OCI-LY7 (cell line): ENCODE measurements around the gene CFAP54. TPM values are rescaled to one million over a fixed set of nuclear protein-coding genes. Genes with fewer than 3 reads are reported as not detected.
"Not testable (repeated sequence)": the region's sequence is repeated elsewhere in the genome, so short reads cannot be mapped to it uniquely, and the experiment has no call there.

ENCODE experiments used
- BruUV-seq: library from RNA; stranded (reverse); fragments of 400-500 nt; replicated peaks from 2 replicates; lab custom pipeline; 2021; lab: Mats Ljungman, UMichigan
- CTCF ChIA-PET: fragments of 300-600 bp; sonication (Branson Sonifier 250); formaldehyde crosslinking; loops from one replicate; lab custom pipeline; 2022; ENCODE audit warnings: antibody characterized with exemption; ENCODE audit not compliant: unreplicated experiment; lab: Charles Lee
- POLR2A ChIA-PET: fragments of 300-600 bp; sonication (Branson Sonifier 250); formaldehyde crosslinking; loops from one replicate; lab custom pipeline; 2022; ENCODE audit warnings: antibody characterized with exemption; lab: Charles Lee
- DNase-seq: peaks from one replicate; pipeline ENCODE4 v3.0.0-alpha.2; 2015; ENCODE audit warnings: low spot score
- H2AFZ ChIP-seq: fragments of 200-600 bp; sonication (generic), shearing (Covaris generic); 2 replicates; pipeline ENCODE4 v1.6.1; 2014; ENCODE audit warnings: mild to moderate bottlenecking, antibody characterized with exemption, low read length, moderate library complexity
- H3K27ac ChIP-seq: fragments of 200-600 bp; sonication (generic); 2 replicates; pipeline ENCODE4 v1.5.1; 2014; ENCODE audit warnings: mixed run types, low read depth, mild to moderate bottlenecking, moderate library complexity, low read length, inconsistent platforms; ENCODE audit not compliant: poor library complexity, severe bottlenecking
- H3K36me3 ChIP-seq: fragments of 200-600 bp; sonication (generic); 2 replicates; pipeline ENCODE4 v1.6.1; 2014; ENCODE audit warnings: mild to moderate bottlenecking, antibody characterized with exemption, low read length, moderate library complexity, mixed read lengths; ENCODE audit not compliant: insufficient read depth
- H3K4me1 ChIP-seq: fragments of 200-600 bp; sonication (generic); 2 replicates; pipeline ENCODE4 v1.5.1; 2014; ENCODE audit warnings: mild to moderate bottlenecking, low read length; ENCODE audit not compliant: insufficient read depth, poor library complexity, severe bottlenecking
- H3K4me2 ChIP-seq: fragments of 200-600 bp; sonication (generic); 2 replicates; pipeline ENCODE4 v1.6.1; 2014; ENCODE audit warnings: mild to moderate bottlenecking, low read length
- H3K4me3 ChIP-seq: fragments of 200-600 bp; sonication (generic); 2 replicates; pipeline ENCODE4 v1.5.1; 2014; ENCODE audit warnings: mild to moderate bottlenecking, low read depth, low read length; ENCODE audit not compliant: poor library complexity, severe bottlenecking
- H3K79me2 ChIP-seq: fragments of 200-600 bp; sonication (generic); 2 replicates; pipeline ENCODE4 v1.6.1; 2016; ENCODE audit warnings: low read depth, mild to moderate bottlenecking, low read length, moderate library complexity, mixed read lengths; ENCODE audit not compliant: insufficient read depth
- H3K9me2 ChIP-seq: fragments of 200-600 bp; sonication (generic); 2 replicates; pipeline ENCODE4 v1.6.1; 2016; ENCODE audit warnings: mild to moderate bottlenecking, low read length, mixed read lengths; ENCODE audit not compliant: insufficient read depth
- H3K9me3 ChIP-seq: fragments of 200-600 bp; sonication (generic); 2 replicates; pipeline ENCODE4 v1.6.1; 2014; ENCODE audit warnings: mild to moderate bottlenecking, mixed run types, low read length, mixed read lengths
- H4K20me1 ChIP-seq: fragments of 200-600 bp; sonication (generic); 2 replicates; pipeline ENCODE4 v1.6.1; 2014; ENCODE audit warnings: mild to moderate bottlenecking, antibody characterized with exemption, low read length, moderate library complexity, mixed read lengths; ENCODE audit not compliant: insufficient read depth
- CTCF ChIP-seq: fragments of 200-600 bp; sonication (generic); conservative IDR thresholded peaks from 2 replicates; pipeline ENCODE4 v1.5.1; 2014; ENCODE audit warnings: mild to moderate bottlenecking, antibody characterized with exemption, low read length, moderate library complexity, mixed read lengths
- EZH2phosphoT487 ChIP-seq: fragments of 200-600 bp; sonication (generic); IDR thresholded peaks from 2 replicates; pipeline ENCODE4 v1.6.1; 2018; ENCODE audit warnings: low read depth, borderline replicate concordance, mild to moderate bottlenecking, mixed run types, antibody characterized with exemption, low read length, moderate library complexity, mixed read lengths
- intact Hi-C: fragments of 100-400 bp; cut with micrococcal nuclease; formaldehyde crosslinking; loops from one replicate; pipeline ENCODE4 v1.10.0; 2022; ENCODE audit not compliant: unreplicated experiment
- total RNA-seq, 2 experiments: library from RNA; depleted of rRNA in 1 of 2; stranded (reverse); fragments of >200 nt in 1 of 2; shearing (Covaris generic) in 1 of 2; gene quantifications; 2 replicates each; pipeline ENCODE4 v1.2.3, GENCODE V29; 2014 to 2022

CFAP54 gene
- total RNA-seq, 2 experiments from 2014 or later = 0.53 TPM; not detected in 1

- Histone ChIP-seq H3K27ac (no peak overlapping the region), H3K79me2 (no peaks in the 10 kb centered on the region), H3K9me3 (no peaks in the 10 kb centered on the region), H3K9me2 (no peaks in the 10 kb centered on the region), H4K20me1 (no peaks in the 10 kb centered on the region), H3K4me1 (no peaks in the 10 kb centered on the region), H3K4me2 (no peak overlapping the region), H2AFZ (no peak overlapping the region), H3K4me3 (no peak overlapping the region), H3K36me3 (no peaks in the 10 kb centered on the region)
- no peak for TF ChIP-seq EZH2phosphoT487
- TF ChIP-seq CTCF = no peak
- ChIA-PET CTCF (no interaction called here), POLR2A (interaction anchor here (0.6 kb wide), 1 partner anchor 1584 kb away, joined by 3 read pairs; no protein-coding TSS in a partner anchor)
- intact Hi-C loops = no loop called here
- no peak for DNase-seq
- no TSS peak for BruUV-seq
Measured at GRCh38 chr12:96670334-96670899, 181.0 kb downstream of the CFAP54 start.

GRCh38 chr12:96675519-96675918 is 186.1 kb downstream of the CFAP54 start:
- DNase-seq, CTCF ChIA-PET: not testable (repeated sequence)

DNA sequence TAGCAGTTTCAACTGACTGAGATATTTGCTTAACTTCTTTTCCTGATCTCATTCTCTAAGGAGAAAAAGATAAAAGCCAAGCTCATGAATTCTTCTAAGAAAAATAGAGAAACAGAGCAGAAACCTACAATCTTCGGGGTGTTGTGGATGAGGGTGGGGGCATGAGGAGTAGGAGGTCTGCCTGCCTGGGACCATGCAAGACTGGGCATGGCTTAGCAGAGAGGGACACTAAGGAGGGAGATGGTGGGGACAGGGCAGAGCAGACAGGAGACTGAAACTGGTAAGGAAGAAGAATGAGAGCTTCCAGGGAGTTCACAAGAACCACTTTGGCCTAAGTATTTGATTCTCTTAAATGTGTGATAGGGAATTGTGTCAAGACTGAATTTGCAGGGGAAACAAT is 188.0 kb downstream of the CFAP54 start:
- no peaks in the 10 kb centered on the region for H3K9me2 ChIP-seq
- TF ChIP-seq CTCF = no peak
- no peak for TF ChIP-seq EZH2phosphoT487
- POLR2A ChIA-PET = no interaction called here
- no peaks in the 10 kb centered on the region for H4K20me1 ChIP-seq
- H2AFZ ChIP-seq = no peak overlapping the region
- no peak overlapping the region for H3K4me3 ChIP-seq
- H3K36me3 ChIP-seq = no peaks in the 10 kb centered on the region
- CTCF ChIA-PET = no interaction called here
- no peaks in the 10 kb centered on the region for H3K9me3 ChIP-seq
- no peaks in the 10 kb centered on the region for H3K4me1 ChIP-seq
- DNase-seq = no peak
- H3K27ac ChIP-seq = no peak overlapping the region
- BruUV-seq = no TSS peak
- H3K4me2 ChIP-seq = no peak overlapping the region
- H3K79me2 ChIP-seq = no peaks in the 10 kb centered on the region
- intact Hi-C loops = no loop called here

More at GRCh38 chr12:96675519-96675918, 186.1 kb downstream of the CFAP54 start:
- H3K27ac ChIP-seq, intact Hi-C loops, H3K4me2 ChIP-seq, H3K36me3 ChIP-seq, H2AFZ ChIP-seq, H4K20me1 ChIP-seq, BruUV-seq, POLR2A ChIA-PET, H3K79me2 ChIP-seq, H3K4me3 ChIP-seq, H3K9me3 ChIP-seq, H3K9me2 ChIP-seq, H3K4me1 ChIP-seq: not testable (repeated sequence)
